IPS DF 4.7 (cell line): ENCODE results near the gene GRID1.

Source experiments
- DNase-seq: peaks from one replicate; pipeline ENCODE4 v3.0.0-alpha.2; 2013; ENCODE audit warnings: low spot score; ENCODE audit errors: extremely low read depth

Gene GRID1

GRCh38 chr10:86007171-86007570, 359.4 kb downstream of the GRID1 start:
- no peak for DNase-seq

GRCh38 chr10:86004337-86004736, 362.3 kb downstream of the GRID1 start:
- no peak for DNase-seq

GRCh38 chr10:86003201-86003621, 363.4 kb downstream of the GRID1 start:
- DNase-seq, result no peak

GRCh38 chr10:86001521-86001920, 365.1 kb downstream of the GRID1 start:
- no peak for DNase-seq

GRCh38 chr10:85997544-85997943, 369.1 kb downstream of the GRID1 start:
- no peak for DNase-seq

- DNase-seq, result peak; percentile 11
These were observed 370.8 kb downstream of the GRID1 start for GRCh38 chr10:85995791-85996190.

GRCh38 chr10:85993840-85994507, 372.6 kb downstream of the GRID1 start:
- no peak for DNase-seq

- DNase-seq, result no peak
These were observed 373.5 kb downstream of the GRID1 start for GRCh38 chr10:85993140-85993539.

GRCh38 chr10:85992324-85992723, 374.3 kb downstream of the GRID1 start:
- DNase-seq, result no peak

- no peak for DNase-seq
These were observed 379.8 kb downstream of the GRID1 start for GRCh38 chr10:85986777-85987176.

GRCh38 chr10:85983051-85983450, 383.5 kb downstream of the GRID1 start:
- DNase-seq, result no peak

GRCh38 chr10:85979598-85979997, 387.0 kb downstream of the GRID1 start:
- no peak for DNase-seq

GRCh38 chr10:85978566-85979358, 387.8 kb downstream of the GRID1 start:
- no peak for DNase-seq

GRCh38 chr10:85977642-85978041, 389.0 kb downstream of the GRID1 start:
- DNase-seq, result no peak

GRCh38 chr10:85976267-85976793, 390.3 kb downstream of the GRID1 start:
- DNase-seq, result no peak

GRCh38 chr10:85971494-85971893, 395.1 kb downstream of the GRID1 start:
- DNase-seq, result no peak

GRCh38 chr10:85967594-85967993, 399.0 kb downstream of the GRID1 start:
- no peak for DNase-seq

- DNase-seq, result no peak
These were observed 405.0 kb downstream of the GRID1 start for GRCh38 chr10:85961479-85962067.

GRCh38 chr10:85961073-85961472, 405.5 kb downstream of the GRID1 start:
- DNase-seq, result no peak

- DNase-seq, result no peak
These were observed 407.4 kb downstream of the GRID1 start for GRCh38 chr10:85959239-85959638.

GRCh38 chr10:85950921-85951320, 415.7 kb downstream of the GRID1 start:
- no peak for DNase-seq

- no peak for DNase-seq
These were observed 419.8 kb downstream of the GRID1 start for GRCh38 chr10:85946713-85947326.
